Measurements from ENCODE around the gene EFCAB7. TPM values are rescaled to one million over a fixed set of nuclear protein-coding genes. Genes with fewer than 3 reads are reported as not detected.
A peak's percentile ranks its signal among the peaks of the same experiment; 100 is the strongest.

Gene EFCAB7
- total and polyA plus RNA-seq, 2 of the 13 experiments (the other 11 are each of a cell fraction or from before 2014, with no cell fraction given) = 1.7 to 5.4 TPM

- TF ChIP-seq ZNF335 (CRISPR knock-in tag; IDR thresholded peaks at IDR 0.05) (no peak), WIZ (CRISPR knock-in tag; IDR thresholded peaks at IDR 0.05) (no peak), DDIT3 (CRISPR knock-in tag; IDR thresholded peaks at IDR 0.05) (no peak), ARNTL (CRISPR knock-in tag; IDR thresholded peaks at IDR 0.05) (no peak), PHF21A (CRISPR knock-in tag; IDR thresholded peaks at IDR 0.05) (peak; percentile 28; the same call in 1 of the 2 replicates), MTA3 (CRISPR knock-in tag; IDR thresholded peaks at IDR 0.05) (no peak), HMG20B (CRISPR knock-in tag; conservative IDR thresholded peaks at IDR 0.05) (no peak), ZNF772 (CRISPR knock-in tag; IDR thresholded peaks at IDR 0.05) (no peak), SATB2 (CRISPR knock-in tag; IDR thresholded peaks at IDR 0.05) (no peak), ZNF775 (CRISPR knock-in tag; IDR thresholded peaks at IDR 0.05; ENCODE audit: borderline replicate concordance) (no peak), TAF1 (CRISPR knock-in tag; IDR thresholded peaks at IDR 0.05) (peak; percentile 62), ZNF687 (CRISPR knock-in tag; IDR thresholded peaks at IDR 0.05) (peak; percentile 50), PRDM4 (CRISPR knock-in tag; IDR thresholded peaks at IDR 0.05; ENCODE audit: borderline replicate concordance) (no peak), HNF4A (CRISPR knock-in tag; IDR thresholded peaks at IDR 0.05) (peak; percentile 18; the same call in 1 of the 2 replicates), RAD21 (CRISPR knock-in tag; IDR thresholded peaks at IDR 0.05) (0 out of 2 replicates have a peak, but pooled peaks have one; percentile 22), HOXA3 (CRISPR knock-in tag; IDR thresholded peaks at IDR 0.05) (0 out of 2 replicates have a peak, but pooled peaks have one; percentile 17), ZNF562 (CRISPR knock-in tag; IDR thresholded peaks at IDR 0.05; ENCODE audit: borderline replicate concordance) (no peak), ZBTB3 (CRISPR knock-in tag; IDR thresholded peaks at IDR 0.05; ENCODE audit: borderline replicate concordance, low read depth) (no peak), SOX6 (IDR thresholded peaks at IDR 0.05) (no peak), SOX6 (CRISPR knock-in tag; IDR thresholded peaks at IDR 0.05) (no peak), KMT2B (CRISPR knock-in tag; IDR thresholded peaks at IDR 0.05) (peak; percentile 3; the same call in 1 of the 2 replicates), PLSCR1 (CRISPR knock-in tag; IDR thresholded peaks at IDR 0.05; ENCODE audit: borderline replicate concordance) (no peak), ZNF230 (CRISPR knock-in tag; IDR thresholded peaks at IDR 0.05) (no peak; the same call in 1 of the 2 replicates), ZNF713 (CRISPR knock-in tag; IDR thresholded peaks at IDR 0.05) (no peak)
These were observed 70.7 kb downstream of the EFCAB7 start (continued) for GRCh38 chr1:63593886-63594605.
